Raji (cell line): ENCODE results near the gene VWA5A.

Experiments
- POLR2A ChIP-seq: IDR thresholded peaks from 2 replicates; pipeline ENCODE4 v1.6.1; 2011; ENCODE audit warnings: low read depth, low read length, control low read depth; ENCODE audit not compliant: insufficient read depth

The VWA5A gene

DNA sequence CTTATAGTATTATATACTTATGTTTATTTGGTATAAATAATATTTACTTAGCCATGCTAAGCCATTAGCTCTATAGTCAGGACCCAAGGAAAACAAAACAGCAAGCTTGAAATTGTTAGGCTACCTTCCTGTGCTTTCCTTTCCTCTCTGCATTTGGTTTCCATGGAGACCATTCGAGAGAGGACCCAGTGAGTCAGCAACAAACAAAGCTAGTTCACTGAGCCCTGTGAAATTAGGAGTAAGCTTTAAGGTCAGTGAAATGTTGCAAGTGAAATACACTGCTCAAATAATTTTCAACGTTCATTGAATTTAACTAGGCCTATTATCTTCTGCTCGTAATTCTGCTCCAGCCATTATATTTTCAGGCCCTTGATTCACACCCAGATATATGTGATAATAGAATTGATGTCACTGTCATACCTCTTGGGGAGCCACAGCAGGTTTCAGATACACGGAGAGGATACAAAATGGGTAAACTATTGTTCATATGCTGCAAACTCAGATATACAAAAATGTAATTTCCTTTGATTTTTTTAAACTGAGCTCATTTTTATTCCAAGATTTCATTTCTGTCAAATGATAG is 58.8 kb downstream of the VWA5A start:
- no peak for TF ChIP-seq POLR2A

DNA sequence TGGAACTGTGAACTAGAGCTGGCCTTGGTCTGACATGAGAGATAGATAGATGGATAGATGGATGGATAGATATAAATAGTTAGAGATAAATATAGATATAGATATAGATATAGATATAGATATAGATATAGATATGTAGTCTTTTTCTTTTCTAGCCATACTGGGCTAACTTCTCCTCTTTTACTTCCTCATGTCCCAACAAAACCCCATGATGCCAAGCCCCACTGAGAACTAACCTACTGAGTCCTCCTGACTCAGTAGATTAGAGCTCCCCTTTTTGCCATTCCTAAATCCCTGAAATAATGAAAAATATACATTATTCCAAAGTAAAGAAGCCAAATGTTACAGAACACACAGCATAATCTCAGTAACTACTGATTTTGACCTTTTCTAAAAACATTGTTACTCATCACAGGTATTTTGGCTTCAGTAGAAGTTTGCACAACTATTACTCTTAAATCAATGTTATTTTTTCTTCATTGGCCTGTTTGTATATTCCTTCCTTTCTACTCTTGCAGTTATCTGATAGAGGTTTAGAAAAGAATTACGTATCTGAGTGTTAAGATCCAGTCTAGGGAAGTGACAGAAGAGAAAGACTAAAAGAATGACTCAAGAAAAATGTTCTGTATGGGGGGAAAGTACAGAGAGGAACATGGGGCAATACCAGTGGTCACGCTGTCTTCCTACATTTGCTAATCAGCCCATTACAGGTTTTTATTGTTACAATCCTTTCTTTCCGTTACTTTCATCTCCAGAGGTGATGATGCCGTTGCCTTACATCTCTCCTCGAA is 61.9 kb downstream of the VWA5A start:
- TF ChIP-seq POLR2A, result no peak

DNA sequence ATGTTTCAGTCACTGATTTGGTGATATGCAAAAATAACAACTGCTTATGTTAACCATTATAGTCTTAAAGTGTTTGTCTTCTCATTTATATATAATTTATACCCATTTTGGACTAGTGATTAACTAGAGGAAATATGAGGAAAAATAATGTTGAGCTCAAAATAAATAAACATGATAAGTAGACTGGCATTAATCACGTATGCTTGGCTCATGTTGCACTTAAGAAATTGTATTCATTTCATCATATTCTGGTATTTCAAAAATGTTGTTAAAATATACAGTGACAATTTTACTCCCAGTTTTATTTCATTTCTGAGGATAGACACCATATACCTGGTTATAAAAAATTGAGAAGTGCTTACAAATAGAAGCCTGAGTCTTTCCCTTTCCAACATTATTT is 64.1 kb downstream of the VWA5A start:
- TF ChIP-seq POLR2A, result no peak

- no peak for TF ChIP-seq POLR2A
Measured at GRCh38 chr11:124183068-124183467, 67.8 kb downstream of the VWA5A start, which contains the start of gene OR10D3. Gene OR10D3 (plus strand): TSS chr11:124183345. CDS start chr11:124185270, 1,925 bp downstream.

- no peak for TF ChIP-seq POLR2A
Measured at GRCh38 chr11:124190298-124191139, 75.3 kb downstream of the VWA5A start.

DNA sequence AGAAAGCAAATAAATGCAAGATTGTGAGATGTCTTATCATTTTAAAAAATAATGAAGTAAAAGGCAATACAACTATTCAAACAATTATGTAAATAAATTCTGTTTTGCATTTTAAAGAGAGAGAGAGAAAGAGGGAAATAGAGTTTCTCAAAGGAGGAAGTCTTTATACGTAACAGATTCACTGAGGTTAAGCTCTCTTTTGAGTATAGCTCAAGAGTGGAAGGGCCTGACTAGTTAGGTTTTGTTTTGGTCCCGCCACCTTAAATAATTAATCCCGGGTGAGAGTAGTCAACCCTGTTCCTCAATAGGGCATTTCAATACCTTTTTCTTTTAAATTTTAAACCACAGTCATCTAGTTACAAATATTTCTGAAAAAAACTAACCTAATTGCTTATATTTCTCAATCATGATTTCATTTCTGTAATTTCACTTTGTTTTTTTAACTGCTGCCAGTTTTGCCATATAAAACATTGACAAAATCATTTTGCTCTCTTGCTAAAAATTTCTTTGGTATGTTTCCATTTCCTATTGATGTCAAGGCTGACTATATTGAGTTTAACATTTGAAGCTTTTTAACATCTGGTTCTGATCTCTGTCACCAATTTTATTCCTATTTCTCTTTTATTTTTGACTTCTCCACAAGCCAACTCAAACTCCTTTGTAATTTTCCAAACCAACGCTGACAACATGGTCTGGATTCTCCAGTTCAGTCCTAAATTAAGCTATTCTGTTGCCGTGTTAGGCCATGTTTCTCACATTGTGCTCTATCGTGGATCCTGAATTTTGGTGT is 78.2 kb downstream of the VWA5A start:
- TF ChIP-seq POLR2A, result no peak

DNA sequence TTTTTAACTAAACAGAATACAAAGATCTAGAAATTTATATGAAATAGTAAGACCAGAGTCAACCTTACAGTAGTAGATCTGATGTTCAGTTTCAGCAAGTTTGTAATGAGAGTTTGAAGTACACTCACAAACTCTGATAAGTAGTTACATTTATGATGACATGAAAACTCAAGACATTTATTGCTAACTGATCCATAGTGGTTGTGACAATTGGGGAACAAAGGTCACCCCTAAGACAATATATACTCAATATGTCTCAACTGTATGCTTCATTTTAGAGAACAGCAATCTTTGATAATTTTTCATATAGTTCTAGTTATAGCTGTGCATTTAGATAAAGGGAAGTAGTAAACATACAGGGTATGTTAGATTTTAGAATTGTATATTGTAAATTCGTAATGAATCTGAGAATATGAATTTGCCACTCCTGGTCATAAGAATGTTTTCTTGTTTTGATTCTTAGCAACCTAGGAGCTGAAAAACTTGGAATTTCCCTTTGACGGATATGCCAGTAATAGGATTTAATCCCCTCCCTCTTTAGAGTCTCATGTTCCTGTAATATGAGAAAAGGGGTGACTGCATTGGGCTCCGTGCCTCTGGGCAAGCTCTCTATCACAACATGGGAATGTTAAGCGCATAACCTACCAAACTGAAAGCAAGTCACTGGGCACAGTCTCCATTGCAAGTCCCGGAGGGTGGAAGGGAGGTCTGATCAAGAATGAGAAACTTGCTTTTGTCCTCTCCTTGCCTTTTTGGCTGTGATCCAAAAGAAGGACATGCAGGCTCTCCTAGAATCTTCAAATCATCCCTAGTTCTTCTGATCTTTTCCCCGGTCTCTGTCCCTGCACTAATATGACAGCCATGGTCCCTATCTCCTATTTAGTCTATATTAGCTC is 79.3 kb downstream of the VWA5A start:
- no peak for TF ChIP-seq POLR2A

DNA sequence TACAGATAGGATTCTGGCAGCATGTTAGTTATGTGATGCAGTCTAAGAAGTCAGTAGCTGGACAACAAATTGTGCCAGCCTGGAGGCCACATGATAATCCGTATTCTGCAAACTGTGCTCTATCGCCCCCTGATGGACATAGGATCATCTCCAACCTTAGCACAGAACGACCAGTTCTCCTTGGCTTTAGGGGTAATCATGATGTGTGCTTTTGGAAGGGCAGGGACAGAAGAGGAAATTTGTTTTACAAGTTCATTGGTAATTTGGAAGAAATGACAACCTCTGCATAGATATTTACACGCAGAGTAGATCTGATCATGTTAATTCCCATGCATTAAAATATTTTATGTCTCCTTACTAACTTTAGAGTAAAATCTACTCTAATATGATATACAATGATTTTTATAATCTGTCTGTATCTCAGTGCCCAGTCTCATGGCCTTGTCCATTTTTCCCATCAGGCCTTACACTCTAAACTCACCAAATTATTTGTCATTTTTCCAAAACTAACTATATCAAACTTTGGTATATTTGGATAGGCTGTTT is 80.0 kb downstream of the VWA5A start:
- no peak for TF ChIP-seq POLR2A
